Measurements from ENCODE around the gene VPS25. TPM values are rescaled to one million over a fixed set of nuclear protein-coding genes. Genes with fewer than 3 reads are reported as not detected.

Gene VPS25
- total RNA-seq, 1 experiment from 2014 or later = 110 TPM

GRCh38 chr17:42792545-42792944 is 19.3 kb downstream of the VPS25 start:
- no peak for DNase-seq (ENCODE audit: low read depth)

- DNase-seq (ENCODE audit: low read depth) = no peak
Measured at GRCh38 chr17:42795061-42795460, 21.8 kb downstream of the VPS25 start.

DNA sequence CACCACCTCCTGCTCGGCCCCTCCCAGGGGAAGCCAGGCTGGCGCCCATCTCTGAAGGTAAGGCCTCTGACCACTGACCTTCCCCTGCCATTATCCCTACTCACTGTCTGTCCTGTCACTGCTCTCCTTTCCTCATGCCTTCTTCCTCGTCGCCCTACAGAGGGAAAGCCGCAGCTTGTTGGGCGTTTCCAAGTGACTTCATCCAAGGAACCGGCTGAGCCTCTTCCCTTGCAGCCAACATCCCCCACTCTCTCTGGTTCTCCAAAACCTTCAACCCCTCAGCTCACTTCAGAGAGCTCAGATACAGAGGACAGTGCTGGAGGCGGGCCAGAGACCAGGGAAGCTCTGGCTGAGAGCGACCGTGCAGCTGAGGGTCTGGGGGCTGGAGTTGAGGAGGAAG is 22.2 kb downstream of the VPS25 start:
- DNase-seq (ENCODE audit: low read depth) = no peak

- DNase-seq (ENCODE audit: low read depth) = no peak
Measured at GRCh38 chr17:42796066-42796758, 23.0 kb downstream of the VPS25 start.

- no peak for DNase-seq (ENCODE audit: low read depth)
Measured at GRCh38 chr17:42797067-42798007, 24.1 kb downstream of the VPS25 start.

DNA sequence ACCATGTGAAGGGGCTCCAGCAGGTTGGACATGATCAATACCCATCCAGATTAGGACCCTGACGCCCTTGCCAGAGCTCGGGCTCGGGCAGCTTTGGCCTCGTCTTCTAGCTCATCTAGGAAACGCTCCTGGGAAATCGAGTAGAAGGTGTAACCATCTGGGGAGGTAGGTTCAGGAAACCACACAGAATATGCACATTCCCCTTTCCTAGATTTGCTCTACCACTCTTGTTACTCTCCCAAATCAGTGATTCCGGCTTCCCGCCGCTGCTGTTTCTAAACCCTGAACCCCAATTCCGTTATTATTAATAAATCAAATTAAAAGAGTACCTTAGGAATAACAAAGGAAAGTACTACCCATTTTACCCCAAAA is 24.7 kb downstream of the VPS25 start:
- no peak for DNase-seq (ENCODE audit: low read depth)

DNA sequence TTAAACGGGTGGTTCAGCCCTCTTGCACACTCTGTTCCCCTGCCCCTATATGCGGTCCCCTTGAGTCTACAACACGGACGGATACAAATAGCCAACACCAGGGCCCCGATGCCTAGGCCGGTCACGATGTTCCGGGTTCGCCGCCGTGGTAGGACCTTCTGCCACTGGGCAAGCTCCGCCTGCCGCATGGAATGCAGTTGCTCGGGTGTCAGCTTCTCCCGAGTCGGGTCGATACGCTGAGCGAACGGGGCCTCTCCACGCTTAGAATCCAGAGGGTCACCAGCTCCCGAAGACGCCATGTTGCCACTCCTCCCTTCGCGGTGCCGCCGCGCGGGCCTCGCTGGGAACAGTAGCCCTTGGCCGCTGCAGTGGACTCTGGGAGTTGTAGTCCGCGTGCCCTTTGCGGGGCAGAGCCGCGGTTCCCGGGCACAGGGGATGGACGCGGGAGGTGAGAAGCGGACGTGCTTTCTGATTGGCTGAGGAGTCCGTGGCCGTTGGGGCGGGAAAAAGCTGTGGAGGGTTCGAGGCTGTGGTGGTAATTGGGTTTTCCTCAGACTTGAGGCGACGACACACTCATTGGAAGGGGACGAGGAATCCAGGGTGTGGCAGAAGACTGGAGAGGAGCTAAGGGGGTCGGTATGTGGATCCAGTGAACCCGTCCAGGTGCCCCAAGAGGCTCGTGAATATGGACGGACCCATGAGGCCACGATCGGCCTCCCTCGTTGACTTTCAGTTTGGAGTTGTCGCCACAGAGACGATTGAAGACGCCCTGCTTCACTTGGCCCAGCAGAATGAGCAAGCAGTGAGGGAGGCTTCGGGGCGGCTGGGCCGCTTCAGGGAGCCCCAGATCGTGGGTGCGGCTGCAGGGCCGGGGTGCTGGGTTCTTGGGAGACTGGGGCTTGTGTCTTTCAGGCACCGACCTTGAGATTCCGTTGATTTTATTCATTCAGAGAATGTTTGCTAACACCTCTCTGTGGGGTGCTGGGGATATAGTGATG is 25.4 kb downstream of the VPS25 start, which contains the start of the genes CNTD1 and COA3:
Gene CNTD1 (plus strand): TSS at position 479 of the 998 bp plus-strand sequence. CDS start 207 bp downstream, at position 686.
Gene COA3 (minus strand): TSS at position 322 of the 998 bp plus-strand sequence. CDS start 23 bp downstream, at position 299.
- DNase-seq (ENCODE audit: low read depth) = peak; percentile 82

- no peak for DNase-seq (ENCODE audit: low read depth)
Measured at GRCh38 chr17:42803074-42803883, 30.0 kb downstream of the VPS25 start.

GRCh38 chr17:42804918-42805367 is 31.7 kb downstream of the VPS25 start:
- DNase-seq (ENCODE audit: low read depth) = no peak

DNA sequence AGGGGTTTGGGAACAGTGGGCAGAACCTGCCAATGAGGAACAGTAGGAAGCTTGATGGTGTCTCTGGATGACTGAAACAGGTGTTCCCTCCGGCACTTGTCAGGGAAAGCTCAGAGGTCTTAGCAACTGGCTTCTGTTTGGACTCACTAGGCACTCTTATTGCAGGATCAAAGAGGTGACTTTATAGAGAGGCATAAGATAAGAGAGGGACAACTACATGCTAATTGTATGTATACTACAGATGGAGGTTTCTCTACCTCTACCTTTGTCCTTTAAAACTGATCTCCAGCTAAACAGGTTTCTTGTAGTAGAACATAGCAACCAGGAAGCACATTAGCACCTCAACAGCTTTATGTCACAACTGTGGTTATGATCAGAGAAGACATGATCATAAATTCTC is 33.0 kb downstream of the VPS25 start:
- no peak for DNase-seq (ENCODE audit: low read depth)

- DNase-seq (ENCODE audit: low read depth) = peak; percentile 70
Measured at GRCh38 chr17:42809250-42809649, 36.0 kb downstream of the VPS25 start.

DNA sequence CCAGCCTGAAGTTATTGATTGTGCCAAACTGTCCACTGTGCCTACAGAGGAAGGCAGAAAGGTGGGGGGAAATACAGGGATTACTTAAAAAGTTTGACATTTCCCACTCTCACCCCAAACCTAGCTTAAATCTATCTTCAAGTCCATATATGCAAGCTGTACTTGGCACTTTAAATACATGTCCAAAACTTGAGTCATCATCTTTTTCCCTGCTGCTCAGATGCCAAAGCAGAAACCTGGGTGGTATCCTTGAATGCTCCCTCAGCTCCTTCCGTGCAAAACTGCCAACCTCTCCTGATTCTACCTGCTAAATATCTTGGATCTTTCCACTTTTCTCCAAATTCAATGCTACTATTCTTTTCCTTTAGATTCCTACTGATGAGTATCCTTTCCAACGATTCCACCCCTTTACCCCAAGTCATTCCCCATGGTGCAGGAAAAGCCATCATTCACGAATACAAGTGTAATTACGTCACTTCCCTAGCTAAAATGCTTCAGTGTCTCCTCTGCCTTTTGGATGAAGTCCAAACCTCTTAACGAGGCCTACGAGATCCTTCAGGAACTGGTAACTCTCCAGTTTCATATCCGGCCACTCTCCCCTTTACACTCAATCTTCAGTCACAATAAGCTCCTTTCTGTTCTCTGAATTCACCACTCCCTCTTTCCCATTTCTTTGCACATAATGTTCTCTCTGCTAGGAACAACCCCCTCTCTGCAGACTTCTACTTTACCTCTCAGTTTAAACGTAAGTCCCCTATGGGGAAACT is 41.6 kb downstream of the VPS25 start:
- DNase-seq (ENCODE audit: low read depth) = peak; percentile 97

GRCh38 chr17:42817866-42818265 is 44.6 kb downstream of the VPS25 start:
- DNase-seq (ENCODE audit: low read depth) = peak; percentile 74

DNA sequence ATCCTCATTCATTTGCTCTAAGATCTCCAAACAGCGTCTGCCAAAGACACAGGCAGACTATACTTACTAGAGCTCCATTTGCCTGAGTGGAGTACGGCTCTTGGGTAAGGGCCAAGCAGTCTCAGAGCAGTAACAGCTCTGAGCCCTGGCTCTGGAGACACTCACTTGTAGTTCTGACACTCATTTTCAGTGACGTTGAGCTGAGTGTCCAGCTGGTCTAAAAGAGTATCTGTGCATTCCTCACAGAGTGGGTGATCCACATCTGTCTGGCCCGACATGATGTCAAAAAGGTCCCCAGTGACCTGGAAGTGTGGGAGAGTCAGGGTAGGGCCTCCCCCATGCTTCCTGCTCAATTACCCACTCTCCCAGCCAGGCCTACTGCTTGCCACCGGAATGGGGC is 45.1 kb downstream of the VPS25 start:
- DNase-seq (ENCODE audit: low read depth) = no peak

DNA sequence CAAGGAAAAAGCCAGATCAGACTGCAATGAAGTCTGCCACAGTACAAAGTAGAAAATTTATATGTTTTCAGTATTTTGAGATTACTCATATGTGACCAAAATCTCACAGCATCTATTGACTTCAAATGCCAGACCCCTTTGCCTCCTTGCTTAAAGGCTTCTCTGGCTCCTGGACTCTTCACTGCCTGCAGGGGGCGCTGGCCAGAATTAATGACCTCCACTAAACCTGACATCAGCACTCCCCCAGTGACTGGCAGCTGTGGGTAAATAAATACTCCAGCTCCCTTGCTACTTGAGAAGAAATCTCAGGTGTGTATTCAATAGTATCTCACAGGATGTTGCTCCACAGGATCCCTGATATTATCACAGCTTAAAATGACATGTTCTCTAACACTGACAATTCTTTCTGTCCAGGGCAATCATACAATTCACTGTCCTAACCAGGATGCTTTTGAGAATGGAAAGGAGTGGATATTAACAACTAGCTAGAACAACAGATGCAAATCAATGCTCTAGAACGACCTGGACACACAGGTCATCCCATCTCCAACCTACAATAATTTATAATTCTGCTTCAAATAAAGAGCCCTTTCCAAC is 46.8 kb downstream of the VPS25 start:
- DNase-seq (ENCODE audit: low read depth) = peak; percentile 48

DNA sequence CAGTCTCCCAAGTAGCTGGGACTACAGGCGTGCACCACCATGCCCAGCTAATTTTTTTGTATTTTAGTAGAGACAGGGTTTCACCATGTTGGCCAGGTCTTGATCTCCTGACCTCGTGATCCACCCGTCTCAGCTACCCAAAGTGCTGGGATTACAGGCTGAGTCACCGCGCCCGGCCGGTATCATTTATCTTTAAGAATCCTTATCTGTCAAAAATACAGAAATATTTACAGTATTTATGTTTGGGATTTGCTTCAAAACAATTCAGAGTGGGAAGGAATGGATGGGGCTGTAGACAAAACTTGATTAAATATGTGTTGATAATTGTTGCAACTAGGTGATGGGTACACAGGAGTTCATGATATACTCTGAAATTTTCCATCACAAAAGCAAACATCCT is 47.9 kb downstream of the VPS25 start:
- DNase-seq (ENCODE audit: low read depth) = no peak

- DNase-seq (ENCODE audit: low read depth) = no peak
Measured at GRCh38 chr17:42827472-42827871, 54.2 kb downstream of the VPS25 start.
